Ishikawa (cell line): ENCODE results near the gene PRRT4.

Experiments used
- CEBPB ChIP-seq: IDR thresholded peaks from 2 replicates; pipeline ENCODE4 v1.6.1; 2012
- CREB1 ChIP-seq: IDR thresholded peaks from 2 replicates; pipeline ENCODE4 v1.6.1; 2012; ENCODE audit warnings: low read depth
- EGR1 ChIP-seq: IDR thresholded peaks from 2 replicates; pipeline ENCODE4 v1.6.1; 2012
- EP300 ChIP-seq: IDR thresholded peaks from 2 replicates; pipeline ENCODE4 v1.6.1; 2012; ENCODE audit warnings: borderline replicate concordance
- FOXM1 ChIP-seq: IDR thresholded peaks from 2 replicates; pipeline ENCODE4 v1.6.1; 2012; ENCODE audit warnings: low read depth, borderline replicate concordance
- RAD21 ChIP-seq: IDR thresholded peaks from 2 replicates; pipeline ENCODE4 v1.6.1; 2012; ENCODE audit warnings: low read depth
- TAF1 ChIP-seq: IDR thresholded peaks from 2 replicates; pipeline ENCODE4 v1.6.1; 2012; ENCODE audit warnings: low read depth, mild to moderate bottlenecking
- TCF12 ChIP-seq: IDR thresholded peaks from 2 replicates; pipeline ENCODE4 v1.6.1; 2012; ENCODE audit warnings: low read depth
- TEAD4 ChIP-seq: IDR thresholded peaks from 2 replicates; pipeline ENCODE4 v1.6.1; 2012
- YY1 ChIP-seq: IDR thresholded peaks from 2 replicates; pipeline ENCODE4 v1.6.1; 2012; ENCODE audit warnings: low read depth
- ZBTB7A ChIP-seq: IDR thresholded peaks from 2 replicates; pipeline ENCODE4 v1.6.1; 2012; ENCODE audit warnings: low read depth
- TF ChIP-seq, protein P1 (sequence below): IDR thresholded peaks from 2 replicates; pipeline ENCODE4 v1.6.1; 2012; ENCODE audit warnings: low read depth, mild to moderate bottlenecking
- TF ChIP-seq, protein P2 (sequence below): IDR thresholded peaks from 2 replicates; pipeline ENCODE4 v1.6.1; 2012
- TF ChIP-seq, protein P3 (sequence below): IDR thresholded peaks from 2 replicates; pipeline ENCODE4 v1.6.1; 2012

DNA sequence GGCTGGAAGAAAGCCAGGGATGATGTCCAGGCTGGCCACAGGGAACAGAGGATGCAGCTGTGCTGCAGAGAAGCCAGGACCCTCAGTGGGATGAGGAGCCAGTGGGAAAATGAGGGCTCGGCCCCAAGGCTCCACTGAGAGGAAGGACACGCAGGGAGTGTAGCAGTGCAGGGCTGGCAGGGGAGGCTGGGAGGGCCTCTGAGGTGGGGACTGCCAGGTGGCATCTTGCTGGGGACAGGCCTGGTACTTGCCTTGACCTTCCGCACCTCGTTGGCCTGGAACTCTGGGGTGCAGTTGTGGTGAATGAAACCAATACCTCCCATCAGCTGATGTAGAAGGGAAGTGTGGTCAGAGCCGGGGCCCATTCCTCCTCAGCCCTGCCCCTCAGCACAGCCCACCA, 39.1 kb upstream of the PRRT4 start:
- no peak for TF ChIP-seq YY1
- no peak for TF ChIP-seq ZBTB7A
- TF ChIP-seq, protein P1, sequence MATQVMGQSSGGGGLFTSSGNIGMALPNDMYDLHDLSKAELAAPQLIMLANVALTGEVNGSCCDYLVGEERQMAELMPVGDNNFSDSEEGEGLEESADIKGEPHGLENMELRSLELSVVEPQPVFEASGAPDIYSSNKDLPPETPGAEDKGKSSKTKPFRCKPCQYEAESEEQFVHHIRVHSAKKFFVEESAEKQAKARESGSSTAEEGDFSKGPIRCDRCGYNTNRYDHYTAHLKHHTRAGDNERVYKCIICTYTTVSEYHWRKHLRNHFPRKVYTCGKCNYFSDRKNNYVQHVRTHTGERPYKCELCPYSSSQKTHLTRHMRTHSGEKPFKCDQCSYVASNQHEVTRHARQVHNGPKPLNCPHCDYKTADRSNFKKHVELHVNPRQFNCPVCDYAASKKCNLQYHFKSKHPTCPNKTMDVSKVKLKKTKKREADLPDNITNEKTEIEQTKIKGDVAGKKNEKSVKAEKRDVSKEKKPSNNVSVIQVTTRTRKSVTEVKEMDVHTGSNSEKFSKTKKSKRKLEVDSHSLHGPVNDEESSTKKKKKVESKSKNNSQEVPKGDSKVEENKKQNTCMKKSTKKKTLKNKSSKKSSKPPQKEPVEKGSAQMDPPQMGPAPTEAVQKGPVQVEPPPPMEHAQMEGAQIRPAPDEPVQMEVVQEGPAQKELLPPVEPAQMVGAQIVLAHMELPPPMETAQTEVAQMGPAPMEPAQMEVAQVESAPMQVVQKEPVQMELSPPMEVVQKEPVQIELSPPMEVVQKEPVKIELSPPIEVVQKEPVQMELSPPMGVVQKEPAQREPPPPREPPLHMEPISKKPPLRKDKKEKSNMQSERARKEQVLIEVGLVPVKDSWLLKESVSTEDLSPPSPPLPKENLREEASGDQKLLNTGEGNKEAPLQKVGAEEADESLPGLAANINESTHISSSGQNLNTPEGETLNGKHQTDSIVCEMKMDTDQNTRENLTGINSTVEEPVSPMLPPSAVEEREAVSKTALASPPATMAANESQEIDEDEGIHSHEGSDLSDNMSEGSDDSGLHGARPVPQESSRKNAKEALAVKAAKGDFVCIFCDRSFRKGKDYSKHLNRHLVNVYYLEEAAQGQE: no peak
- no peak for TF ChIP-seq CEBPB
- no peak for TF ChIP-seq EP300
- no peak for TF ChIP-seq FOXM1
- TF ChIP-seq, protein P2, sequence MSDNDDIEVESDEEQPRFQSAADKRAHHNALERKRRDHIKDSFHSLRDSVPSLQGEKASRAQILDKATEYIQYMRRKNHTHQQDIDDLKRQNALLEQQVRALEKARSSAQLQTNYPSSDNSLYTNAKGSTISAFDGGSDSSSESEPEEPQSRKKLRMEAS: no peak
- TF ChIP-seq, protein P3, sequence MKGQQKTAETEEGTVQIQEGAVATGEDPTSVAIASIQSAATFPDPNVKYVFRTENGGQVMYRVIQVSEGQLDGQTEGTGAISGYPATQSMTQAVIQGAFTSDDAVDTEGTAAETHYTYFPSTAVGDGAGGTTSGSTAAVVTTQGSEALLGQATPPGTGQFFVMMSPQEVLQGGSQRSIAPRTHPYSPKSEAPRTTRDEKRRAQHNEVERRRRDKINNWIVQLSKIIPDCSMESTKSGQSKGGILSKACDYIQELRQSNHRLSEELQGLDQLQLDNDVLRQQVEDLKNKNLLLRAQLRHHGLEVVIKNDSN: no peak
- no peak for TF ChIP-seq TAF1
- TF ChIP-seq RAD21: no peak
- no peak for TF ChIP-seq TCF12
- no peak for TF ChIP-seq EGR1
- no peak for TF ChIP-seq TEAD4
- no peak for TF ChIP-seq CREB1
